ENCODE results near the gene NDE1. TPM values are rescaled to one million over a fixed set of nuclear protein-coding genes. Genes with fewer than 3 reads are reported as not detected.

The NDE1 gene
- total and polyA plus RNA-seq, 2 donors (not counting 3 experiments of a cell fraction or from before 2014, with no cell fraction given): 28.0 to 90.2 TPM

GRCh38 chr16:15742716-15743115, 92.7 kb downstream of the NDE1 start:
- Histone ChIP-seq H3K79me2 (ENCODE audit: control insufficient read depth, insufficient read depth, low read length) (no peaks in the 10 kb centered on the region), H3K4me3 (replicated peaks in 1 of 3; ENCODE audit: insufficient read depth in 1 of 3, low read depth in 1 of 3, low read length in 3 of 3) (no peak overlapping the region), H4K20me1 (replicated peaks; ENCODE audit: control insufficient read depth, extremely low read depth, insufficient read depth, low read length) (no peaks in the 10 kb centered on the region), H2AFZ (ENCODE audit: low read depth, low read length) (no peak overlapping the region), H3K4me1 (ENCODE audit: control insufficient read depth, extremely low read depth, insufficient read depth, low read length) (no peaks in the 10 kb centered on the region), H3K27ac (ENCODE audit: insufficient read depth, low read depth, low read length) (no peak overlapping the region), H3K4me2 (ENCODE audit: insufficient read depth, low read length) (no peak overlapping the region), H3K27me3 (ENCODE audit: control insufficient read depth in 2 of 2, insufficient read depth in 2 of 2, low read length in 2 of 2) (no peaks in the 10 kb centered on the region), H3K36me3 (ENCODE audit: control insufficient read depth in 2 of 2, extremely low read depth in 1 of 2, insufficient read depth in 2 of 2, low read length in 2 of 2) (no peaks in the 10 kb centered on the region), H3K9me1 (replicated peaks; ENCODE audit: control insufficient read depth, extremely low read depth, insufficient read depth, low read length) (no peaks in the 10 kb centered on the region), H3K9ac (replicated peaks; ENCODE audit: extremely low read depth, insufficient read depth, low read length) (no peak overlapping the region), H3K9me3 (replicated peaks; ENCODE audit: control insufficient read depth, insufficient read depth, low read length) (no peaks in the 10 kb centered on the region)
- no peak for DNase-seq (ENCODE audit: low read depth, low spot score)
- POLR2A ChIA-PET: no interaction called here
- dilution Hi-C loops (cut with MboI; ENCODE audit: extremely low pct_ligation_motif_present, low sequenced_read_pairs) (no loop called here), intact Hi-C loops (cut with micrococcal nuclease) (no loop called here)
- CTCF ChIA-PET: interaction anchor here (0.6 to 1.0 kb wide), 3 partner anchors 14 to 253 kb away, joined by 3 read pairs; no protein-coding TSS in a partner anchor
- TF ChIP-seq CTCF (IDR thresholded peaks at IDR 0.05; ENCODE audit: extremely low read depth in 1 of 2, insufficient read depth in 1 of 2, low read depth in 1 of 2, low read length in 2 of 2) (no peak), EZH2 (IDR thresholded peaks at IDR 0.05; ENCODE audit: borderline replicate concordance, low read depth, low read length, severe bottlenecking) (no peak), JUN (IDR thresholded peaks at IDR 0.05; ENCODE audit: borderline replicate concordance, insufficient read depth, insufficient read length, low read depth) (no peak), FOS (IDR thresholded peaks at IDR 0.05; ENCODE audit: borderline replicate concordance, insufficient read depth, low read length) (no peak), POLR2AphosphoS5 (IDR thresholded peaks at IDR 0.05; ENCODE audit: insufficient read depth, low read depth, low read length) (no peak), GATA2 (IDR thresholded peaks at IDR 0.05; ENCODE audit: insufficient read depth, insufficient read length, low read depth, low read length) (no peak), MAX (IDR thresholded peaks at IDR 0.05; ENCODE audit: insufficient read depth, insufficient read length) (no peak), POLR2A (IDR thresholded peaks at IDR 0.05; ENCODE audit: low read depth, low read length) (no peak)
- no TSS peak for BruUV-seq (replicated peaks)
- no peak for FAIRE-seq

Data from endothelial cell of umbilical vein (primary cell).